Measurements from ENCODE around the gene OXCT1. TPM values are rescaled to one million over a fixed set of nuclear protein-coding genes. Genes with fewer than 3 reads are reported as not detected.

OXCT1 gene
- total and polyA plus RNA-seq, 9 of the 15 experiments (the other 6 are each of a cell fraction or from before 2014, with no cell fraction given), result 24.7 to 61.2 (median 41.9) TPM

DNA sequence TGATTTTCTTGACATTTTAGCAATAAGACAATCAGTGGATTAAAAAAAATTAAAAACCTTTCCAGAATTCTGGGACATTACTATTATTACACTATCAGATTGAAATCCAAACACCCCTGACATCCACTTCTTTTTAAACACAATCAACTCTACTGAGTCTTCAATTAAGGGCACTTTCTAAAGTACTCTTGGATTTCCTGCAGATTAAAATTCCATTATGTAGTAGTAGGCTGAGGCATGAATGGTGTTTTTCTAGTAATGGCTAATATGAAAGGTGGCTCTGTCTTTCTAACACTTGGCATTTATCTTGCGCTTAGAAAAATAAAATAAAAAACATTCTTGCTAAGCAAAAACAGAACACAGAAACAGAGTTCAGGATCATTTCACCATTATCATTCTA is 107.8 kb downstream of the OXCT1 start:
- intact Hi-C loops (cut with micrococcal nuclease) (no loop called here), in situ Hi-C loops (cut with MboI) (no loop called here)
- no peaks in the 10 kb centered on the region for H3K9me3 ChIP-seq (replicated peaks; ENCODE audit: control insufficient read depth, insufficient read depth, low read depth, low read length)
- DNase-seq (ENCODE audit: extremely low read depth in 1 of 4, low spot score in 3 of 4) (no peak), ATAC-seq (no peak), FAIRE-seq (no peak)
- no peaks in the 10 kb centered on the region for H3K27me3 ChIP-seq (ENCODE audit: control insufficient read depth in 2 of 2, insufficient read depth in 2 of 2, low read length in 2 of 2)
- H3K36me3 ChIP-seq (ENCODE audit: control insufficient read depth, insufficient read depth, low read length), result peaks cover 21% of the 10 kb centered on the region; the same call in 2 of the 3 replicates
- ChIA-PET CTCF (ENCODE audit: low intra/inter-chr PET ratio) (no interaction called here), POLR2A (no interaction called here)
- H3K4me1 ChIP-seq (replicated peaks in 1 of 2; ENCODE audit: control insufficient read depth in 2 of 2, insufficient read depth in 2 of 2, low read length in 2 of 2), result no peaks in the 10 kb centered on the region
- no peak overlapping the region for H3K27ac ChIP-seq (ENCODE audit: extremely low read depth, low read depth, low read length)
- H4K20me1 ChIP-seq (replicated peaks; ENCODE audit: control insufficient read depth, insufficient read depth, low read length), result no peaks in the 10 kb centered on the region
- H3K4me2 ChIP-seq (ENCODE audit: insufficient read depth, low read length), result no peak overlapping the region
- no peaks in the 10 kb centered on the region for H3K79me2 ChIP-seq (ENCODE audit: control insufficient read depth, insufficient read depth, low read length)
- no peak overlapping the region for H2AFZ ChIP-seq (ENCODE audit: low read depth, low read length)
- no peak overlapping the region for H3K4me3 ChIP-seq
- no peak overlapping the region for H3K9ac ChIP-seq (ENCODE audit: insufficient read depth in 1 of 2, low read depth in 2 of 2, low read length in 2 of 2)
- TF ChIP-seq SP1 (CRISPR knock-in tag; IDR thresholded peaks at IDR 0.05) (no peak), ELF2 (CRISPR knock-in tag; IDR thresholded peaks at IDR 0.05) (no peak), ZNF217 (CRISPR knock-in tag; IDR thresholded peaks at IDR 0.05) (no peak), ZNF277 (CRISPR knock-in tag; IDR thresholded peaks at IDR 0.05; ENCODE audit: borderline replicate concordance) (no peak), ZBTB17 (CRISPR knock-in tag; IDR thresholded peaks at IDR 0.05) (no peak), ILK (tag; IDR thresholded peaks at IDR 0.05; ENCODE audit: borderline replicate concordance, low read depth) (no peak)
- no TSS peak for BruUV-seq (replicated peaks)
- H3K9me1 ChIP-seq (ENCODE audit: control insufficient read depth, insufficient read depth, low read length), result no peaks in the 10 kb centered on the region
- 60% methylated on average over 1 of the region's 1 CpG for WGBS (ENCODE audit: insufficient coverage, low coverage, missing lambda C conversion rate)

All from K562 (cell line).